ENCODE results near the gene CGB1.

CGB1 gene

GRCh38 chr19:49056101-49056901 is 19.6 kb upstream of the CGB1 start (continued):
- TF ChIP-seq ZNF398 (tag by site-specific recombination; IDR thresholded peaks at IDR 0.05) (no peak), ZNF391 (tag by site-specific recombination; IDR thresholded peaks at IDR 0.05; ENCODE audit: borderline replicate concordance, low read depth) (no peak), ZNF555 (tag by site-specific recombination; conservative IDR thresholded peaks at IDR 0.05) (no peak), YY1 (tag by site-specific recombination; IDR thresholded peaks at IDR 0.05) (no peak), ZNF777 (tag by site-specific recombination; IDR thresholded peaks at IDR 0.05; ENCODE audit: borderline replicate concordance) (no peak), MYNN (tag by site-specific recombination; IDR thresholded peaks at IDR 0.05; ENCODE audit: borderline replicate concordance) (no peak), ZNF660 (tag by site-specific recombination; IDR thresholded peaks at IDR 0.05) (no peak), ZNF426 (tag by site-specific recombination; IDR thresholded peaks at IDR 0.05) (no peak), ZNF221 (tag by site-specific recombination; IDR thresholded peaks at IDR 0.05; ENCODE audit: borderline replicate concordance) (no peak), ZNF76 (tag by site-specific recombination; IDR thresholded peaks at IDR 0.05; ENCODE audit: borderline replicate concordance, low read depth) (peak; percentile 42; the same call in 1 of the 2 replicates), TCF7L2 (IDR thresholded peaks at IDR 0.05; ENCODE audit: borderline replicate concordance, low read depth, low read length) (no peak), ZNF155 (tag by site-specific recombination; IDR thresholded peaks at IDR 0.05) (no peak), ZBTB49 (tag by site-specific recombination; IDR thresholded peaks at IDR 0.05; ENCODE audit: low read depth) (no peak), CTCF (tag by site-specific recombination; IDR thresholded peaks at IDR 0.05) (peak; percentile 81), ZNF18 (tag by site-specific recombination; IDR thresholded peaks at IDR 0.05) (no peak), KLF10 (tag by site-specific recombination; IDR thresholded peaks at IDR 0.05) (peak; percentile 98), ZNF629 (tag by site-specific recombination; IDR thresholded peaks at IDR 0.05) (no peak), GLI4 (tag by site-specific recombination; IDR thresholded peaks at IDR 0.05) (no peak), ZNF704 (tag by site-specific recombination; IDR thresholded peaks at IDR 0.05) (no peak), ZNF214 (tag by site-specific recombination; IDR thresholded peaks at IDR 0.05; ENCODE audit: borderline replicate concordance) (no peak), ZFHX2 (tag by site-specific recombination; conservative IDR thresholded peaks at IDR 0.05) (peak; percentile 88), ZNF610 (tag by site-specific recombination; IDR thresholded peaks at IDR 0.05; ENCODE audit: borderline replicate concordance) (peak; percentile 81; the same call in 1 of the 2 replicates), PATZ1 (tag by site-specific recombination; IDR thresholded peaks at IDR 0.05) (peak; percentile 92), KLF1 (tag by site-specific recombination; IDR thresholded peaks at IDR 0.05) (peak; percentile 90), ZSCAN23 (tag by site-specific recombination; IDR thresholded peaks at IDR 0.05) (no peak), SP7 (tag by site-specific recombination; IDR thresholded peaks at IDR 0.05) (no peak; the same call in 1 of the 2 replicates), ZNF473 (tag by site-specific recombination; IDR thresholded peaks at IDR 0.05) (no peak)
